Measurements from ENCODE around the gene TMOD1. TPM values are rescaled to one million over a fixed set of nuclear protein-coding genes. Genes with fewer than 3 reads are reported as not detected.

Gene TMOD1
- total RNA-seq, 5 donors from 2014 or later (not counting 1 experiment from before 2014, with no cell fraction given), result 0.70 to 1.9 (median 1.3) TPM

DNA sequence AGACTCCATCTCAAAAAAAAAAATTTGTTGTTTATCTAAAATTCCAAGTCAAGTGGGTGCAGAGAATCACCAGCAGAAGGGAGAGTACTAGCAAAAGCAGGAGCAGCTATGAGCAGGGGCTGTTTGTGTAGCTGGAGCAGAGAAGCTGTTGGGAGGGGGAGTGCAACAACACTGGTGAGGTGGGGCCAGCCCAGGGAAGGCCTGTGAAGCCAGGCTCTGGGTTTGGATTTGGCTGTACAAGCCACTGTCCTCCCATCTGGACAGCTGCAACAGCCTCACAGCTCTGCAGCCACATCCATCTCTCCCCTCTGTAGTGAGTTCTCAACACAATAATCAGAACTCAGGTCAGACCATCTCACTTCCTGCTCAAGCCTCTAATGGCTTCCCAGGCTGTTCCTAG lies 59.4 kb downstream of the TMOD1 start:
- no peak overlapping the region for H3K4me3 ChIP-seq (ENCODE audit: control insufficient read depth in 1 of 2, extremely low read depth in 1 of 2, low read length in 1 of 2)
- peaks cover 6 to 42% of the 10 kb centered on the region in 2 experiments for H3K27me3 ChIP-seq (replicated peaks in 1 of 2; ENCODE audit: control insufficient read depth in 2 of 2, extremely low read depth in 1 of 2, insufficient read depth in 2 of 2, low read length in 1 of 2)
- Mint-ChIP-seq H3K4me1 (peaks cover 4 to 6% (median 5%) of the 10 kb centered on the region in 3 donors), H3K36me3 (no peaks in the 10 kb centered on the region), H3K27ac (no peak overlapping the region), H3K4me3 (no peak overlapping the region), H3K27me3 (peaks cover 21 to 31% of the 10 kb centered on the region in 2 donors), H3K9me3 (no peaks in the 10 kb centered on the region)
- H3K9me3 ChIP-seq, result no peaks in the 10 kb centered on the region
- ATAC-seq (replicated peaks in 1 of 4) (no peak), DNase-seq (no peak)
- H3K36me3 ChIP-seq (ENCODE audit: control insufficient read depth in 2 of 2, extremely low read depth in 1 of 2, insufficient read depth in 1 of 2, low read length in 1 of 2), result no peaks in the 10 kb centered on the region
- no peaks in the 10 kb centered on the region for H3K4me1 ChIP-seq (ENCODE audit: control insufficient read depth in 1 of 2, extremely low read depth in 1 of 2, insufficient read depth in 2 of 2, low read length in 2 of 2)
- no peak overlapping the region for H3K27ac ChIP-seq (ENCODE audit: low read length)
- CTCF ChIA-PET, result no interaction called here
- POLR2A ChIA-PET, result no interaction called here

GRCh38 chr9:97561501-97561900 lies 60.0 kb downstream of the TMOD1 start:
- H3K4me3 ChIP-seq (ENCODE audit: control insufficient read depth in 1 of 2, extremely low read depth in 1 of 2, low read length in 1 of 2), result no peak overlapping the region
- H3K4me1 ChIP-seq (ENCODE audit: control insufficient read depth in 1 of 2, extremely low read depth in 1 of 2, insufficient read depth in 2 of 2, low read length in 2 of 2), result no peaks in the 10 kb centered on the region
- Mint-ChIP-seq H3K27ac (no peak overlapping the region), H3K27me3 (peaks cover 14 to 27% of the 10 kb centered on the region in 2 donors), H3K36me3 (no peaks in the 10 kb centered on the region), H3K4me3 (no peak overlapping the region), H3K9me3 (no peaks in the 10 kb centered on the region), H3K4me1 (peaks cover 4 to 6% (median 5%) of the 10 kb centered on the region in 3 donors)
- ATAC-seq (replicated peaks in 1 of 4) (no peak), DNase-seq (peak in 1 of 35 experiments; percentile 3)
- no peak overlapping the region for H3K27ac ChIP-seq (ENCODE audit: low read length)
- 63% methylated on average over 2 of the region's 3 CpGs for WGBS (ENCODE audit: insufficient coverage)
- H3K36me3 ChIP-seq (ENCODE audit: control insufficient read depth in 2 of 2, extremely low read depth in 1 of 2, insufficient read depth in 1 of 2, low read length in 1 of 2), result no peaks in the 10 kb centered on the region
- CTCF ChIA-PET, result no interaction called here
- POLR2A ChIA-PET, result no interaction called here
- H3K27me3 ChIP-seq (replicated peaks in 1 of 2; ENCODE audit: control insufficient read depth in 2 of 2, extremely low read depth in 1 of 2, insufficient read depth in 2 of 2, low read length in 1 of 2), result peaks cover 6 to 37% of the 10 kb centered on the region in 2 experiments
- no peaks in the 10 kb centered on the region for H3K9me3 ChIP-seq

DNA sequence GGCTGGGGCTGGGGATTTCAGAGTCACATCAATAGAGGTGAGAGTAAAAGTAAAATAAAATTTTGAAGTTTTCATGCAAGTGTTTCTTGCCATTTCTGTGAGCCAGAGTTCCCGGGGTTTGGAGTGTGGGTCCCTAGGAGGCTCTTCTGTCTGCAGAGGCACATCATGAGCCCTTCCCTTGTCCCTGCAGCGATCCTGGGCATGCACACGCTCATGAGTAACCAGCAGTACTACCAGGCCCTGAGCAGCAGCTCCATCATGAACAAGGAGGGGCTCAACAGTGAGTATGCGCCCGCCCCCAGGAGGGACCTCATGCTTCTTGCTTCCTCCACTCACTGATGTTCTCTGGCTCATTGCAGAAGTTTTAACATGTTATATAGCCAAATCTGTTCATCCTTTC lies 61.1 kb downstream of the TMOD1 start:
- H3K4me3 Mint-ChIP-seq, result no peak overlapping the region
- no peak for ATAC-seq (replicated peaks in 1 of 4)
- H3K36me3 Mint-ChIP-seq, result no peaks in the 10 kb centered on the region
- no peaks in the 10 kb centered on the region for H3K4me1 ChIP-seq (ENCODE audit: control insufficient read depth in 1 of 2, extremely low read depth in 1 of 2, insufficient read depth in 2 of 2, low read length in 2 of 2)
- peaks cover 6 to 28% of the 10 kb centered on the region in 2 experiments for H3K27me3 ChIP-seq (replicated peaks in 1 of 2; ENCODE audit: control insufficient read depth in 2 of 2, extremely low read depth in 1 of 2, insufficient read depth in 2 of 2, low read length in 1 of 2)
- H3K27ac ChIP-seq (ENCODE audit: low read length), result no peak overlapping the region
- no peak overlapping the region for H3K27ac Mint-ChIP-seq
- H3K4me1 Mint-ChIP-seq, result peaks cover 4 to 6% (median 5%) of the 10 kb centered on the region in 3 donors
- peaks cover 10 to 25% of the 10 kb centered on the region in 2 donors for H3K27me3 Mint-ChIP-seq
- WGBS (ENCODE audit: insufficient coverage), result 80% methylated on average over 5 of the region's 5 CpGs
- H3K9me3 ChIP-seq, result no peaks in the 10 kb centered on the region
- ChIA-PET POLR2A (no interaction called here), CTCF (interaction anchor here in 1 of 2 donors (1.0 kb wide), 1 partner anchor 882 kb away, joined by 3 read pairs; no protein-coding TSS in a partner anchor)
- no peak for DNase-seq
- H3K9me3 Mint-ChIP-seq, result no peaks in the 10 kb centered on the region
- H3K36me3 ChIP-seq (ENCODE audit: control insufficient read depth in 2 of 2, extremely low read depth in 1 of 2, insufficient read depth in 1 of 2, low read length in 1 of 2), result no peaks in the 10 kb centered on the region
- no peak overlapping the region for H3K4me3 ChIP-seq (ENCODE audit: control insufficient read depth in 1 of 2, extremely low read depth in 1 of 2, low read length in 1 of 2)

- no peaks in the 10 kb centered on the region for H3K36me3 ChIP-seq (ENCODE audit: control insufficient read depth in 2 of 2, extremely low read depth in 1 of 2, insufficient read depth in 1 of 2, low read length in 1 of 2)
- ATAC-seq (replicated peaks in 1 of 4) (no peak), DNase-seq (no peak)
- peaks cover 6 to 30% of the 10 kb centered on the region in 2 experiments for H3K27me3 ChIP-seq (replicated peaks in 1 of 2; ENCODE audit: control insufficient read depth in 2 of 2, extremely low read depth in 1 of 2, insufficient read depth in 2 of 2, low read length in 1 of 2)
- Mint-ChIP-seq H3K4me1 (peaks cover 4 to 6% (median 5%) of the 10 kb centered on the region in 3 donors), H3K27ac (no peak overlapping the region), H3K9me3 (no peaks in the 10 kb centered on the region), H3K27me3 (peaks cover 10 to 20% of the 10 kb centered on the region in 2 donors), H3K4me3 (no peak overlapping the region), H3K36me3 (no peaks in the 10 kb centered on the region)
- no peaks in the 10 kb centered on the region for H3K4me1 ChIP-seq (ENCODE audit: control insufficient read depth in 1 of 2, extremely low read depth in 1 of 2, insufficient read depth in 2 of 2, low read length in 2 of 2)
- ChIA-PET POLR2A (no interaction called here), CTCF (no interaction called here)
- H3K9me3 ChIP-seq, result no peaks in the 10 kb centered on the region
- 73% methylated on average over 8 of the region's 13 CpGs for WGBS (ENCODE audit: insufficient coverage)
- H3K4me3 ChIP-seq (ENCODE audit: control insufficient read depth in 1 of 2, extremely low read depth in 1 of 2, low read length in 1 of 2), result no peak overlapping the region
- no peak overlapping the region for H3K27ac ChIP-seq (ENCODE audit: low read length)
These were observed 62.1 kb downstream of the TMOD1 start for GRCh38 chr9:97563458-97564135.

DNA sequence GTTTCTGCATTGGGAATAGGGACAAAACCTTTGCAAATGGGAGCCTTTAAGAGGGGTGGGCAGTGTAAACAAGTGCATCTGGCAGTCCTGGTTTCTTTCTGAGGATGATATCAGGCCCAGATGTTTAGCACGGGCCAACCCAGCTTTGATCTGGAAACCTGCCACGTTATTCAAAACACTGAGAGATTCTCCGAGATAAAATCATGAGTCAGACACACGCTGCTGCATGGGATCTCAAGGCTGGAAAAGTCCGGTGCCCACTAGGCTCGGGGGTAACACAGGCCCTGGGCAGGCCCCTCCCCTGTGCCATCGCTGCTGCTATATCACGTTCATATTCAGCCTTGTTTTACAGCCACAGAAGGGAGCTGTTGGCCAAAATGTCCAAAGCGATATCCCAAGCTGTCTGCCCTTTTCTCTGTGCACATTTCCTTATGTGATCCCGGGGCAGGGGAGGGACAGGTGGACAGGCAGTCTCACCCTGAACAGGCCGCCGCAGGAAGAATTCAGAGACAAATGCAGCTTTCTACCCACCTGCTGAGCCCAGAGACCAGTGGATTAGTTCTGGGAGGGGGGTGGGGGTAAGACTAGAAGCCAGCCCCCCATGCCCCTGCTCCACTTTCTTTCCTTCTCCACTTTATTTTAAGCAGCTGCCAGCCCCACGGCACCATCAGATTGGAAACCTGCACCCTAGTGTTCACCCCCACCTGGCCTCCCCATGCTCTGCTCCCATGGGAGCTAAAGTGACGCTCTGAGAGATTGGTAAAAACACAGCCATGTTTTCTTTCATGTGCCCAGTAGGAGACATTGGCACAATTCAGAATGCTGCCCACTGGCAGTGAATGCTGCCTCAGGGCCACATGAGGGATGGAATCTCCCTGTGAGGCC lies 63.1 kb downstream of the TMOD1 start:
- Histone ChIP-seq H3K27me3 (replicated peaks in 1 of 2; ENCODE audit: control insufficient read depth in 2 of 2, extremely low read depth in 1 of 2, insufficient read depth in 2 of 2, low read length in 1 of 2) (peaks cover 6 to 21% of the 10 kb centered on the region in 2 experiments), H3K9me3 (no peaks in the 10 kb centered on the region), H3K4me3 (ENCODE audit: control insufficient read depth in 1 of 2, extremely low read depth in 1 of 2, low read length in 1 of 2) (no peak overlapping the region), H3K36me3 (ENCODE audit: control insufficient read depth in 2 of 2, extremely low read depth in 1 of 2, insufficient read depth in 1 of 2, low read length in 1 of 2) (no peaks in the 10 kb centered on the region), H3K4me1 (ENCODE audit: control insufficient read depth in 1 of 2, extremely low read depth in 1 of 2, insufficient read depth in 2 of 2, low read length in 2 of 2) (no peaks in the 10 kb centered on the region), H3K27ac (ENCODE audit: low read length) (no peak overlapping the region)
- no peaks in the 10 kb centered on the region for H3K36me3 Mint-ChIP-seq
- ChIA-PET POLR2A (no interaction called here), CTCF (no interaction called here)
- peaks cover 10 to 15% of the 10 kb centered on the region in 2 donors for H3K27me3 Mint-ChIP-seq
- no peak overlapping the region for H3K4me3 Mint-ChIP-seq
- ATAC-seq (replicated peaks in 1 of 4) (no peak), DNase-seq (peak in 1 of 35 experiments; percentile 10)
- H3K9me3 Mint-ChIP-seq, result no peaks in the 10 kb centered on the region
- peaks cover 0 to 2% (median 0%) of the 10 kb centered on the region in 3 donors for H3K4me1 Mint-ChIP-seq
- 58% methylated on average over 10 of the region's 14 CpGs for WGBS (ENCODE audit: insufficient coverage)
- no peak overlapping the region for H3K27ac Mint-ChIP-seq

GRCh38 chr9:97565262-97565661 lies 63.8 kb downstream of the TMOD1 start:
- CTCF ChIA-PET, result no interaction called here
- Mint-ChIP-seq H3K27ac (no peak overlapping the region), H3K9me3 (no peaks in the 10 kb centered on the region), H3K4me1 (no peaks in the 10 kb centered on the region), H3K4me3 (no peak overlapping the region), H3K27me3 (peaks cover 4 to 8% of the 10 kb centered on the region in 2 donors), H3K36me3 (no peaks in the 10 kb centered on the region)
- Histone ChIP-seq H3K27me3 (replicated peaks in 1 of 2; ENCODE audit: control insufficient read depth in 2 of 2, extremely low read depth in 1 of 2, insufficient read depth in 2 of 2, low read length in 1 of 2) (peaks cover 6 to 21% of the 10 kb centered on the region in 2 experiments), H3K4me1 (ENCODE audit: control insufficient read depth in 1 of 2, extremely low read depth in 1 of 2, insufficient read depth in 2 of 2, low read length in 2 of 2) (no peaks in the 10 kb centered on the region), H3K4me3 (ENCODE audit: control insufficient read depth in 1 of 2, extremely low read depth in 1 of 2, low read length in 1 of 2) (no peak overlapping the region), H3K36me3 (ENCODE audit: control insufficient read depth in 2 of 2, extremely low read depth in 1 of 2, insufficient read depth in 1 of 2, low read length in 1 of 2) (no peaks in the 10 kb centered on the region), H3K27ac (ENCODE audit: low read length) (no peak overlapping the region), H3K9me3 (no peaks in the 10 kb centered on the region)
- POLR2A ChIA-PET, result no interaction called here
- DNase-seq (no peak), ATAC-seq (replicated peaks in 1 of 4) (no peak)
- 90% methylated on average over 2 of the region's 5 CpGs for WGBS (ENCODE audit: insufficient coverage)
